ENCODE results near the gene FGFR1OP2.

DNA sequence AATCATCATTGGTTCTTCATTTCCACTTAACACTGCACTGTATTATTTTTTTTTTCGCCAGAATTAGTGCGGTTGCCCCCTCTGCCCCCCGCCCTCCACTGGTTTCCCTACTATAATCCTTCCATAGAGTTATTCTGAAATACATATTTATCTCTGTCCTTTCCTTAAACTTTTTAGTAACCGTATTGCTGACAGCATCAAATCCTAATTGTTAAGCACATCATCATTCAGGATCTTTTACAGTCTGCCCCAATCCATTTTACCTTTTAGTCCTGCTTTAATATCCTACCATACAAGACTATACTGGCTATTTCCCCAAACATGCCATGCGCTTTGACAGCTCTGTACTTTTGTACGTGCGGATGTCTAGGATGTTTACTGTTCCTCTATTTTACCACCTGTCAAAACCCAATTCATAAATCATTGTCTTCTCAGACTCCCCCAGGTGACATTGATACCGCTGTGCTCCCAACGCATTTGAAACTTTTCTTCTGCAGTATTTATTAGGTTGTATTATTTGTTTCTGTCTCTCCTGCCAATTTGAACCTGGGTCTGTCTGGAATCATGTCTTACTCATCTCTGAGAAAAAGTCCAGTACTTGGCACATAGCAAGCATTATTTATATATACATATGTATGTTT is 1.0 kb downstream of the FGFR1OP2 start:
- TF ChIP-seq, protein P1, sequence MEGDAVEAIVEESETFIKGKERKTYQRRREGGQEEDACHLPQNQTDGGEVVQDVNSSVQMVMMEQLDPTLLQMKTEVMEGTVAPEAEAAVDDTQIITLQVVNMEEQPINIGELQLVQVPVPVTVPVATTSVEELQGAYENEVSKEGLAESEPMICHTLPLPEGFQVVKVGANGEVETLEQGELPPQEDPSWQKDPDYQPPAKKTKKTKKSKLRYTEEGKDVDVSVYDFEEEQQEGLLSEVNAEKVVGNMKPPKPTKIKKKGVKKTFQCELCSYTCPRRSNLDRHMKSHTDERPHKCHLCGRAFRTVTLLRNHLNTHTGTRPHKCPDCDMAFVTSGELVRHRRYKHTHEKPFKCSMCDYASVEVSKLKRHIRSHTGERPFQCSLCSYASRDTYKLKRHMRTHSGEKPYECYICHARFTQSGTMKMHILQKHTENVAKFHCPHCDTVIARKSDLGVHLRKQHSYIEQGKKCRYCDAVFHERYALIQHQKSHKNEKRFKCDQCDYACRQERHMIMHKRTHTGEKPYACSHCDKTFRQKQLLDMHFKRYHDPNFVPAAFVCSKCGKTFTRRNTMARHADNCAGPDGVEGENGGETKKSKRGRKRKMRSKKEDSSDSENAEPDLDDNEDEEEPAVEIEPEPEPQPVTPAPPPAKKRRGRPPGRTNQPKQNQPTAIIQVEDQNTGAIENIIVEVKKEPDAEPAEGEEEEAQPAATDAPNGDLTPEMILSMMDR (IDR thresholded peaks at IDR 0.05): no peak
- no peak for TF ChIP-seq POLR2A (IDR thresholded peaks at IDR 0.05)

Measured in body of pancreas (tissue), 4 donors.